A549 treated with CORT108297 at 1 μM for 4 hours (cell line): ENCODE measurements around the gene TM9SF1. TPM values are rescaled to one million over a fixed set of nuclear protein-coding genes. Genes with fewer than 3 reads are reported as not detected.

Source experiments
- total RNA-seq: library from RNA; stranded (reverse); fragments of 200-300 nt; extraction: Qiagen RNA extraction; gene quantifications from 5 replicates; pipeline ENCODE4 v1.2.3, GENCODE V29; 2022

TM9SF1 gene
- total RNA-seq, 1 experiment from 2014 or later, result 69.7 TPM

Other genes with a start within 250 kb of the TM9SF1 start
- 44.3 to 49.9 TPM (median 47.7 TPM) in 5 replicates for gene DHRS4, start 241.7 kb downstream of the TM9SF1 start, total RNA-seq
- 21.2 to 33.3 TPM (median 30.4 TPM) in 5 replicates for gene DHRS4L2, start 206.5 kb downstream of the TM9SF1 start, total RNA-seq
- gene CARMIL3, start 143.4 kb downstream of the TM9SF1 start, total RNA-seq, result 0.40 to 0.58 TPM (median 0.50 TPM) in 5 replicates
- gene CPNE6, start 123.9 kb downstream of the TM9SF1 start, total RNA-seq, result 0.05 TPM in 1 of 5 replicates, not detected in the others
- gene PCK2, start 101.1 kb downstream of the TM9SF1 start, total RNA-seq, result 15.8 to 22.3 TPM (median 20.7 TPM) in 5 replicates
- 19.4 to 24.7 TPM (median 20.5 TPM) in 5 replicates for gene DCAF11, start 80.7 kb downstream of the TM9SF1 start, total RNA-seq
- gene NRL, start 80.5 kb downstream of the TM9SF1 start, total RNA-seq, result 0.60 to 1.1 TPM (median 0.97 TPM) in 5 replicates
- 0.07 to 0.15 TPM in 2 of 5 replicates, not detected in the others for gene FITM1, start 64.8 kb downstream of the TM9SF1 start, total RNA-seq
- gene PSME1, start 59.2 kb downstream of the TM9SF1 start, total RNA-seq, result 161 to 192 TPM (median 170 TPM) in 5 replicates
- 49.0 to 66.1 TPM (median 64.4 TPM) in 5 replicates for gene EMC9, start 53.9 kb downstream of the TM9SF1 start, total RNA-seq
- 158 to 201 TPM (median 173 TPM) in 5 replicates for gene PSME2, start 48.8 kb downstream of the TM9SF1 start, total RNA-seq
- gene RNF31, start 47.9 kb downstream of the TM9SF1 start, total RNA-seq, result 19.4 to 37.6 TPM (median 29.7 TPM) in 5 replicates
- gene IRF9, start 34.2 kb downstream of the TM9SF1 start, total RNA-seq, result 17.6 to 21.5 TPM (median 19.7 TPM) in 5 replicates
- 2.6 to 8.3 TPM (median 4.8 TPM) in 5 replicates for gene REC8, start 23.4 kb downstream of the TM9SF1 start, total RNA-seq
- gene IPO4, start 6.6 kb downstream of the TM9SF1 start, total RNA-seq, result 78.9 to 89.8 TPM (median 88.2 TPM) in 5 replicates
- not detected in 5 replicates for gene TSSK4, start 10.3 kb upstream of the TM9SF1 start, total RNA-seq
- gene CHMP4A, start 18.0 kb upstream of the TM9SF1 start, total RNA-seq, result 75.4 to 107 TPM (median 77.3 TPM) in 5 replicates
- 30.3 to 32.5 TPM (median 31.5 TPM) in 5 replicates for gene MDP1, start 20.6 kb upstream of the TM9SF1 start, total RNA-seq
- gene NEDD8, start 36.9 kb upstream of the TM9SF1 start, total RNA-seq, result 441 to 466 TPM (median 453 TPM) in 5 replicates
- 55.1 to 62.8 TPM (median 56.6 TPM) in 5 replicates for gene GMPR2, start 37.5 kb upstream of the TM9SF1 start, total RNA-seq
- 34.5 to 39.1 TPM (median 37.5 TPM) in 5 replicates for gene TINF2, start 47.2 kb upstream of the TM9SF1 start, total RNA-seq
- 0.65 to 1.3 TPM (median 1.1 TPM) in 5 replicates for gene TGM1, start 67.7 kb upstream of the TM9SF1 start, total RNA-seq
- 14.9 to 18.6 TPM (median 18.0 TPM) in 5 replicates for gene RABGGTA, start 76.2 kb upstream of the TM9SF1 start, total RNA-seq
- gene DHRS1, start 104.3 kb upstream of the TM9SF1 start, total RNA-seq, result 11.3 to 14.7 TPM (median 12.9 TPM) in 5 replicates
- 14.5 to 19.5 TPM (median 17.5 TPM) in 5 replicates for gene NOP9, start 104.4 kb upstream of the TM9SF1 start, total RNA-seq
- 0.18 to 0.66 TPM (median 0.20 TPM) in 5 replicates for gene CIDEB, start 112.5 kb upstream of the TM9SF1 start, total RNA-seq
- 2.2 to 6.0 TPM (median 5.7 TPM) in 5 replicates for gene LTB4R2, start 114.7 kb upstream of the TM9SF1 start, total RNA-seq
- 3.7 to 7.0 TPM (median 6.4 TPM) in 5 replicates for gene LTB4R, start 116.1 kb upstream of the TM9SF1 start, total RNA-seq
- not detected in 5 replicates for gene ADCY4, start 139.6 kb upstream of the TM9SF1 start, total RNA-seq
- gene RIPK3, start 144.6 kb upstream of the TM9SF1 start, total RNA-seq, result not detected in 5 replicates
- 0.10 to 0.41 TPM (median 0.23 TPM) in 5 replicates for gene NFATC4, start 172.7 kb upstream of the TM9SF1 start, total RNA-seq
- 0.15 to 0.25 TPM (median 0.21 TPM) in 5 replicates for gene NYNRIN, start 203.6 kb upstream of the TM9SF1 start, total RNA-seq
- gene CBLN3, start 234.2 kb upstream of the TM9SF1 start, total RNA-seq, result 0.81 to 1.5 TPM (median 1.4 TPM) in 5 replicates
- 23.0 to 32.2 TPM (median 27.1 TPM) in 5 replicates for gene KHNYN, start 234.5 kb upstream of the TM9SF1 start, total RNA-seq
- 42.4 to 55.2 TPM (median 51.6 TPM) in 5 replicates for gene SDR39U1, start 247.3 kb upstream of the TM9SF1 start, total RNA-seq